Measurements from ENCODE around the gene NFKBIB. TPM values are rescaled to one million over a fixed set of nuclear protein-coding genes. Genes with fewer than 3 reads are reported as not detected.

NFKBIB gene
- total RNA-seq, 1 experiment from 2014 or later = 33.8 TPM

- Mint-ChIP-seq H3K36me3 (ENCODE audit: insufficient read depth in 1 of 3, low read depth in 3 of 3) (peaks cover 6 to 24% (median 15%) of the 10 kb centered on the region in 3 experiments; a peak in 6 of 7 replicates), H3K27ac (no peak overlapping the region), H3K4me1 (peaks cover 15 to 18% of the 10 kb centered on the region in 2 experiments), H3K27me3 (ENCODE audit: low read depth) (peaks cover 15% of the 10 kb centered on the region), H3K4me3 (peak overlapping the region; percentile 35 to 53; a peak in 1 of 5 replicates), H3K9me3 (peaks cover 0 to 3% of the 10 kb centered on the region in 2 experiments; a peak in 1 of 5 replicates)
- Histone ChIP-seq H3K27ac (ENCODE audit: insufficient read length, low read depth, low read length) (no peak overlapping the region), H2BK12ac (ENCODE audit: insufficient read length, low read depth, low read length) (no peak overlapping the region), H2BK5ac (ENCODE audit: insufficient read length, low read length) (no peak overlapping the region), H3K9me3 (ENCODE audit: control insufficient read depth, low read depth, low read length) (no peaks in the 10 kb centered on the region), H3K14ac (ENCODE audit: insufficient read depth, low read length) (no peak overlapping the region), H2BK120ac (ENCODE audit: low read depth, low read length, poor library complexity, severe bottlenecking) (no peak overlapping the region), H4K5ac (ENCODE audit: insufficient read length, low read depth, low read length) (no peak overlapping the region), H3K79me1 (ENCODE audit: insufficient read depth, low read depth, low read length, poor library complexity, severe bottlenecking) (no peaks in the 10 kb centered on the region), H3K4ac (ENCODE audit: low read depth, low read length) (no peak overlapping the region), H3K4me2 (ENCODE audit: insufficient read depth, insufficient read length, low read length) (no peak overlapping the region), H3T11ph (ENCODE audit: low read length) (no peak overlapping the region), H4K91ac (ENCODE audit: insufficient read length, low read depth, low read length) (no peak overlapping the region), H2AK5ac (ENCODE audit: insufficient read length, low read length) (no peak overlapping the region), H3K23me2 (ENCODE audit: insufficient read length, low read depth, low read length, poor library complexity, severe bottlenecking) (no peaks in the 10 kb centered on the region), H2BK20ac (ENCODE audit: low read depth, low read length, poor library complexity, severe bottlenecking) (no peak overlapping the region), H3K79me2 (ENCODE audit: insufficient read depth, low read length) (no peaks in the 10 kb centered on the region), H4K20me1 (ENCODE audit: control insufficient read depth, insufficient read depth, insufficient read length) (no peaks in the 10 kb centered on the region), H3K4me1 (ENCODE audit: insufficient read depth, low read length) (peaks cover 2% of the 10 kb centered on the region; the same call in 1 of the 2 replicates), H3K27me3 (ENCODE audit: insufficient read depth, low read length) (no peaks in the 10 kb centered on the region), H3K9ac (ENCODE audit: extremely low read depth, insufficient read length, low read length) (no peak overlapping the region), H3K23ac (ENCODE audit: insufficient read length, low read depth, low read length) (no peak overlapping the region), H3K56ac (ENCODE audit: insufficient read length, low read depth, low read length) (no peak overlapping the region), H2BK15ac (ENCODE audit: low read depth, low read length) (no peak overlapping the region), H4K8ac (replicated peaks; ENCODE audit: insufficient read length, low read depth, low read length) (no peak overlapping the region), H2AFZ (ENCODE audit: low read length) (no peak overlapping the region), H3K18ac (ENCODE audit: insufficient read length, low read depth, low read length) (no peak overlapping the region)
- no CpG with 5 or more reads among the region's 1 CpG for WGBS (ENCODE audit: extremely low coverage, insufficient read length, low lambda C conversion rate)
- TF ChIP-seq CTCF (conservative IDR thresholded peaks at IDR 0.05) = no peak
- DNase-seq = no peak
These were observed 1.9 kb downstream of the NFKBIB start for GRCh38 chr19:38901683-38902082.
